IMR-90 (cell line): ENCODE measurements around the gene TRPM8. TPM values are rescaled to one million over a fixed set of nuclear protein-coding genes. Genes with fewer than 3 reads are reported as not detected.

Experiments used
- ATAC-seq: fragments of 200-7000 bp; cut with Tn5 transposase; 2 replicates; pipeline ENCODE4 v1.9.1; 2020; ENCODE audit warnings: low read depth, mild to moderate bottlenecking, moderate library complexity
- BruUV-seq: library from RNA; stranded (reverse); fragments of 400-500 nt; replicated peaks from 2 replicates; lab custom pipeline; 2021; lab: Mats Ljungman, UMichigan
- CTCF ChIA-PET: fragments of 300-600 bp; formaldehyde crosslinking; extraction: SDS; loops from one replicate; lab custom pipeline; 2021; ENCODE audit warnings: antibody characterized with exemption; lab: Yijun Ruan, JAX
- POLR2A ChIA-PET: fragments of 300-600 bp; sonication (Branson Sonifier 250); formaldehyde crosslinking; loops from one replicate; lab custom pipeline; 2022; ENCODE audit warnings: antibody characterized with exemption; ENCODE audit not compliant: unreplicated experiment; lab: Charles Lee
- DNase-seq: peaks from one replicate; pipeline ENCODE4 v3.0.0; 2013
- H2AFZ ChIP-seq: replicated peaks from 2 replicates; pipeline ENCODE3; 2013; ENCODE audit warnings: low read length, mild to moderate bottlenecking; ENCODE audit not compliant: poor library complexity
- H2AK5ac ChIP-seq: 2 replicates; pipeline ENCODE4 v1.6.1; 2013; ENCODE audit warnings: low read depth, low read length, inconsistent platforms
- H2AK9ac ChIP-seq: replicated peaks from 2 replicates; pipeline ENCODE3; 2013; ENCODE audit warnings: mild to moderate bottlenecking, low read depth, low read length, moderate library complexity; ENCODE audit not compliant: poor library complexity
- H2BK120ac ChIP-seq: 2 replicates; pipeline ENCODE4 v1.6.1; 2013; ENCODE audit warnings: low read depth, low read length, inconsistent platforms
- H2BK15ac ChIP-seq: 3 replicates; pipeline ENCODE4 v1.6.1; 2013; ENCODE audit warnings: low read depth, low read length, inconsistent platforms
- H2BK20ac ChIP-seq: 2 replicates; pipeline ENCODE4 v1.6.1; 2013; ENCODE audit warnings: low read depth, mild to moderate bottlenecking, inconsistent platforms, low read length, moderate library complexity
- H2BK5ac ChIP-seq: 2 replicates; pipeline ENCODE4 v1.6.1; 2013; ENCODE audit warnings: mild to moderate bottlenecking, low read depth, low read length, inconsistent platforms; ENCODE audit not compliant: poor library complexity, severe bottlenecking
- H3K14ac ChIP-seq: replicated peaks from 2 replicates; pipeline ENCODE4 v1.6.1; 2013; ENCODE audit warnings: low read depth, low read length, inconsistent platforms
- H3K18ac ChIP-seq: 2 replicates; pipeline ENCODE4 v1.6.1; 2013; ENCODE audit warnings: low read depth, low read length, control low read depth
- H3K23ac ChIP-seq: 2 replicates; pipeline ENCODE4 v1.6.1; 2013; ENCODE audit warnings: low read depth, low read length, inconsistent platforms
- H3K27ac ChIP-seq: 2 replicates; pipeline ENCODE4 v1.5.1; 2013; ENCODE audit warnings: mild to moderate bottlenecking, control low read depth, low read length; ENCODE audit not compliant: insufficient read depth
- H3K27me3 ChIP-seq: 2 replicates; pipeline ENCODE4 v1.6.1; 2013; ENCODE audit warnings: low read length; ENCODE audit not compliant: control insufficient read depth, insufficient read depth
- H3K36me3 ChIP-seq: 2 replicates; pipeline ENCODE4 v1.6.1; 2013; ENCODE audit warnings: low read length, mixed read lengths; ENCODE audit not compliant: control insufficient read depth, insufficient read depth
- H3K4ac ChIP-seq: 2 replicates; pipeline ENCODE4 v1.6.1; 2013; ENCODE audit warnings: low read depth, low read length, inconsistent platforms
- H3K4me1 ChIP-seq: 2 replicates; pipeline ENCODE4 v1.6.1; 2013; ENCODE audit warnings: low read length, mixed read lengths; ENCODE audit not compliant: control insufficient read depth, insufficient read depth
- H3K4me2 ChIP-seq: 2 replicates; pipeline ENCODE4 v1.6.1; 2013; ENCODE audit warnings: low read depth, mild to moderate bottlenecking, control low read depth, low read length, moderate library complexity
- H3K4me3 ChIP-seq: 2 replicates; pipeline ENCODE4 v1.5.1; 2013; ENCODE audit warnings: low read depth, mild to moderate bottlenecking, control low read depth, low read length, moderate library complexity; ENCODE audit not compliant: insufficient read depth
- H3K56ac ChIP-seq: 2 replicates; pipeline ENCODE4 v1.6.1; 2013; ENCODE audit warnings: low read length, inconsistent platforms; ENCODE audit not compliant: insufficient read depth; ENCODE audit errors: extremely low read depth
- H3K79me1 ChIP-seq, 2 experiments: 2 replicates each; pipeline ENCODE4 v1.6.1; 2013; ENCODE audit warnings: low read length in 2 of 2, inconsistent platforms in 1 of 2, low read depth in 1 of 2
- H3K9ac ChIP-seq: 2 replicates; pipeline ENCODE4 v1.6.1; 2013; ENCODE audit warnings: low read depth, low read length, control low read depth
- H3K9me1 ChIP-seq: 2 replicates; pipeline ENCODE4 v1.6.1; 2013; ENCODE audit warnings: low read length, inconsistent platforms; ENCODE audit not compliant: insufficient read depth
- H3K9me3 ChIP-seq: 2 replicates; pipeline ENCODE4 v1.6.1; 2013; ENCODE audit warnings: low read length; ENCODE audit not compliant: control insufficient read depth, insufficient read depth
- H4K20me1 ChIP-seq: 2 replicates; pipeline ENCODE4 v1.6.1; 2013; ENCODE audit warnings: low read length, inconsistent platforms; ENCODE audit not compliant: insufficient read depth
- H4K5ac ChIP-seq: 2 replicates; pipeline ENCODE4 v1.6.1; 2013; ENCODE audit warnings: mild to moderate bottlenecking, low read depth, low read length, control low read depth
- H4K8ac ChIP-seq, 2 experiments: 2 replicates each; pipeline ENCODE4 v1.6.1; 2013; ENCODE audit warnings: low read depth in 2 of 2, low read length in 2 of 2, control low read depth in 1 of 2, inconsistent platforms in 1 of 2
- H4K91ac ChIP-seq: 2 replicates; pipeline ENCODE4 v1.6.1; 2013; ENCODE audit warnings: low read depth, low read length, inconsistent platforms; ENCODE audit not compliant: insufficient read depth
- CEBPB ChIP-seq: IDR thresholded peaks from 2 replicates; pipeline ENCODE4 v1.6.1; 2012; ENCODE audit warnings: low read depth, low read length, improper control_type of control experiment
- CTCF ChIP-seq: conservative IDR thresholded peaks from 2 replicates; pipeline ENCODE4 v1.5.1; 2012; ENCODE audit warnings: mild to moderate bottlenecking, low read depth, low read length, improper control_type of control experiment
- MAZ ChIP-seq: IDR thresholded peaks from 2 replicates; pipeline ENCODE4 v1.6.1; 2012; ENCODE audit warnings: low read depth, mild to moderate bottlenecking, low read length, improper control_type of control experiment, moderate library complexity, borderline replicate concordance
- RFX5 ChIP-seq: IDR thresholded peaks from 2 replicates; pipeline ENCODE4 v1.8.0; 2012; ENCODE audit warnings: low read depth, mild to moderate bottlenecking, low read length, moderate library complexity
- SMC3 ChIP-seq: fragments of 150-350 bp; IDR thresholded peaks from 2 replicates; pipeline ENCODE4 v1.6.1; 2016; ENCODE audit warnings: low read depth, mild to moderate bottlenecking, antibody characterized with exemption, low read length, moderate library complexity
- WGBS, 2 experiments: methylation state at CpG; one replicate each; pipeline versions ENCODE4 v1.1.5 to v1.1.7; 2013; ENCODE audit warnings: missing lambda C conversion rate in 2 of 2; ENCODE audit not compliant: insufficient read length in 1 of 2; ENCODE audit errors: extremely low coverage in 2 of 2; 5-methylcytosine and 5-hydroxymethylcytosine counted together
- dilution Hi-C: fragments of 300-500 bp; cut with HindIII; formaldehyde crosslinking; loops from one replicate; pipeline ENCODE4 v1.14.3; 2018; ENCODE audit warnings: low sequenced_read_pairs; ENCODE audit not compliant: unreplicated experiment
- in situ Hi-C: fragments of 300-500 bp; cut with MboI; formaldehyde crosslinking; loops from 3 replicates; pipeline ENCODE4 v1.14.3; 2019; ENCODE audit warnings: low sequenced_read_pairs, inconsistent platforms, mixed read lengths
- intact Hi-C: fragments of 100-400 bp; cut with micrococcal nuclease; formaldehyde crosslinking; loops from 2 replicates; pipeline ENCODE4 v1.10.0; 2022
- polyA plus RNA-seq, 3 experiments: library from polyadenylated mRNA; depleted of rRNA; stranded (reverse); fragments of >200 nt; gene quantifications; 2 replicates each; pipeline ENCODE4 v1.2.3, GENCODE V29; 2012; ENCODE audit warnings: low replicate concordance in 1 of 3
- total RNA-seq: library from RNA; depleted of rRNA; stranded (reverse); fragments of >200 nt; gene quantifications from 2 replicates; pipeline ENCODE4 v1.2.3, GENCODE V29; 2012

The TRPM8 gene
- total and polyA plus RNA-seq, 2 of the 4 experiments (the other 2 are of a cell fraction): not detected

GRCh38 chr2:233980955-233981561 is 63.9 kb downstream of the TRPM8 start:
- peak overlapping the region; percentile 38 for H3K4ac ChIP-seq
- no peak overlapping the region for H3K4me2 ChIP-seq
- H4K5ac ChIP-seq: no peak overlapping the region
- peak overlapping the region; percentile 0 for H2AK9ac ChIP-seq
- H3K18ac ChIP-seq: peak overlapping the region; percentile 61
- H3K27ac ChIP-seq: no peak overlapping the region
- ATAC-seq (no peak), DNase-seq (no peak)
- H3K9ac ChIP-seq: no peak overlapping the region
- peak overlapping the region; percentile 68 for H2AK5ac ChIP-seq
- no CpG with 5 or more reads among the region's 5 CpGs for WGBS, 2 experiments
- dilution Hi-C loops (no loop called here), in situ Hi-C loops (loop anchor here (10.0 kb wide), 1 partner anchor 1134 kb away; no protein-coding TSS in a partner anchor), intact Hi-C loops (no loop called here)
- H3K79me1 ChIP-seq: no peaks in the 10 kb centered on the region
- no peak overlapping the region for H3K23ac ChIP-seq
- TF ChIP-seq MAZ (no peak), CEBPB (no peak), RFX5 (no peak), SMC3 (no peak), CTCF (no peak)
- 0 out of 2 replicates have a peak overlapping the region, but pooled peaks have one; percentile 7 for H4K91ac ChIP-seq
- peak overlapping the region; percentile 54 for H2BK120ac ChIP-seq
- no peaks in the 10 kb centered on the region for H3K27me3 ChIP-seq
- ChIA-PET POLR2A (no interaction called here), CTCF (interaction anchor here (2.2 kb wide), 1 partner anchor 8 kb away, joined by 8 read pairs; no protein-coding TSS in a partner anchor)
- peak overlapping the region in 1 of 2 experiments; percentile 8; a peak in 1 of 4 replicates for H4K8ac ChIP-seq
- H2BK20ac ChIP-seq: peak overlapping the region; percentile 77
- H2AFZ ChIP-seq: no peak overlapping the region
- no peak overlapping the region for H3K56ac ChIP-seq
- peak overlapping the region; percentile 20 for H2BK5ac ChIP-seq
- H2BK15ac ChIP-seq: peak overlapping the region; percentile 36; the same call in 1 of the 3 replicates
- no peaks in the 10 kb centered on the region for H4K20me1 ChIP-seq
- H3K4me1 ChIP-seq: peaks cover 7% of the 10 kb centered on the region
- H3K9me1 ChIP-seq: peaks cover 4% of the 10 kb centered on the region
- BruUV-seq: no TSS peak
- 0 out of 2 replicates have a peak overlapping the region, but pooled peaks have one; percentile 21 for H3K14ac ChIP-seq
- H3K4me3 ChIP-seq: no peak overlapping the region
- no peaks in the 10 kb centered on the region for H3K9me3 ChIP-seq
- H3K36me3 ChIP-seq: no peaks in the 10 kb centered on the region
